ENCODE data around the gene NECTIN1. TPM values are rescaled to one million over a fixed set of nuclear protein-coding genes. Genes with fewer than 3 reads are reported as not detected.

NECTIN1 gene
- total RNA-seq, 1 donor from 2014 or later = 19.5 TPM

GRCh38 chr11:119683783-119684182 lies 45.2 kb downstream of the NECTIN1 start:
- H3K4me3 Mint-ChIP-seq = no peak overlapping the region

DNA sequence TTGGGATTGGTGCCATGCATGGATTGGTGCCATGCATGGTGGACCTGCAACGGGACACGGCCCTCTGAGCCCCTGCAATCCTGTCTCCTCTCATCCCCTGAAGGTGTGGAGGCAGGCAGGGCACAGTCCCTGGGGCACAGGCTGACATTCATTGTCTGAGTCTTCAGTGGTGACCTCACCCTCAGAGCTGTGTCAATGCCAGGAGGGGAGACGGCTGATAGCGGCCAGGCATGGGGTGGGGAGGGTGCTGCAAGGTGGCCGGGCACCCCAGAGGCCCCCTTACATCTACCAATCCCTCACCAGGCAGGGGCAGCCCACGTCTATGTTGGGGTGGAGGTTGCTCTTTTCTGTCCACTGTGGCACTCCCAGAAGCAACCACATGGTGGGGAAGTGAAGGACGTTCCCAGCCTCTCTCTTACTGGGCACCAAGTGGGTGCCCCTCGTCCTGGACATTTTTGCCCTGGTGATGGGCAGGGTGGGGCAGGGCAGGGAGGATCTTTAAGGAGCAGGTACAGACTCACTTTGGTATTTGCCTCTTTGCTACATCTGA lies 47.6 kb downstream of the NECTIN1 start:
- DNase-seq (ENCODE audit: low spot score) = no peak
- Mint-ChIP-seq H3K4me1 (peaks cover 32% of the 10 kb centered on the region), H3K27ac (peak overlapping the region; percentile 25), H3K9me3 (peaks cover 10% of the 10 kb centered on the region), H3K36me3 (peaks cover 30% of the 10 kb centered on the region), H3K4me3 (no peak overlapping the region), H3K27me3 (ENCODE audit: insufficient read depth, low read depth) (peaks cover 6% of the 10 kb centered on the region)
- Histone ChIP-seq H3K79me2 (ENCODE audit: low read depth) (peaks cover 61% of the 10 kb centered on the region), H3K36me3 (no peaks in the 10 kb centered on the region), H3K9me3 (ENCODE audit: low read depth) (no peaks in the 10 kb centered on the region), H3K27me3 (no peaks in the 10 kb centered on the region), H4K20me1 (ENCODE audit: low read depth) (peaks cover 64% of the 10 kb centered on the region), H3K4me1 (peaks cover 27% of the 10 kb centered on the region), H3K9ac (no peak overlapping the region), H3K27ac (no peak overlapping the region), H3K4me2 (no peak overlapping the region), H3F3A (ENCODE audit: low read depth) (no peaks in the 10 kb centered on the region), H3K4me3 (no peak overlapping the region), H2AFZ (replicated peaks) (no peak overlapping the region)
- TF ChIP-seq EZH2 (IDR thresholded peaks at IDR 0.05) = no peak
- no peak for TF ChIP-seq EZH2phosphoT487 (IDR thresholded peaks at IDR 0.05)
- TF ChIP-seq, protein P1, sequence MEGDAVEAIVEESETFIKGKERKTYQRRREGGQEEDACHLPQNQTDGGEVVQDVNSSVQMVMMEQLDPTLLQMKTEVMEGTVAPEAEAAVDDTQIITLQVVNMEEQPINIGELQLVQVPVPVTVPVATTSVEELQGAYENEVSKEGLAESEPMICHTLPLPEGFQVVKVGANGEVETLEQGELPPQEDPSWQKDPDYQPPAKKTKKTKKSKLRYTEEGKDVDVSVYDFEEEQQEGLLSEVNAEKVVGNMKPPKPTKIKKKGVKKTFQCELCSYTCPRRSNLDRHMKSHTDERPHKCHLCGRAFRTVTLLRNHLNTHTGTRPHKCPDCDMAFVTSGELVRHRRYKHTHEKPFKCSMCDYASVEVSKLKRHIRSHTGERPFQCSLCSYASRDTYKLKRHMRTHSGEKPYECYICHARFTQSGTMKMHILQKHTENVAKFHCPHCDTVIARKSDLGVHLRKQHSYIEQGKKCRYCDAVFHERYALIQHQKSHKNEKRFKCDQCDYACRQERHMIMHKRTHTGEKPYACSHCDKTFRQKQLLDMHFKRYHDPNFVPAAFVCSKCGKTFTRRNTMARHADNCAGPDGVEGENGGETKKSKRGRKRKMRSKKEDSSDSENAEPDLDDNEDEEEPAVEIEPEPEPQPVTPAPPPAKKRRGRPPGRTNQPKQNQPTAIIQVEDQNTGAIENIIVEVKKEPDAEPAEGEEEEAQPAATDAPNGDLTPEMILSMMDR (IDR thresholded peaks at IDR 0.05) = peak; percentile 30

More at GRCh38 chr11:119683783-119684182, 45.2 kb downstream of the NECTIN1 start:
- Histone ChIP-seq H4K20me1 (ENCODE audit: low read depth) (peaks cover 87% of the 10 kb centered on the region), H3K4me3 (no peak overlapping the region), H3K4me2 (no peak overlapping the region), H3K36me3 (no peaks in the 10 kb centered on the region), H3K9me3 (ENCODE audit: low read depth) (no peaks in the 10 kb centered on the region), H2AFZ (replicated peaks) (no peak overlapping the region), H3K27me3 (no peaks in the 10 kb centered on the region), H3K4me1 (peaks cover 49% of the 10 kb centered on the region), H3K79me2 (ENCODE audit: low read depth) (peaks cover 83% of the 10 kb centered on the region), H3K27ac (no peak overlapping the region), H3F3A (ENCODE audit: low read depth) (no peaks in the 10 kb centered on the region), H3K9ac (no peak overlapping the region)
- DNase-seq (ENCODE audit: low spot score) = peak; percentile 33
- peaks cover 52% of the 10 kb centered on the region for H3K4me1 Mint-ChIP-seq
- peaks cover 11% of the 10 kb centered on the region for H3K36me3 Mint-ChIP-seq
- peak overlapping the region; percentile 46 for H3K27ac Mint-ChIP-seq
- H3K27me3 Mint-ChIP-seq (ENCODE audit: insufficient read depth, low read depth) = peaks cover 7% of the 10 kb centered on the region
- TF ChIP-seq EZH2 (IDR thresholded peaks at IDR 0.05) (no peak), EZH2phosphoT487 (IDR thresholded peaks at IDR 0.05) (no peak)
- TF ChIP-seq, protein P1 (IDR thresholded peaks at IDR 0.05) = no peak
- peaks cover under 1% of the 10 kb centered on the region for H3K9me3 Mint-ChIP-seq

DNA sequence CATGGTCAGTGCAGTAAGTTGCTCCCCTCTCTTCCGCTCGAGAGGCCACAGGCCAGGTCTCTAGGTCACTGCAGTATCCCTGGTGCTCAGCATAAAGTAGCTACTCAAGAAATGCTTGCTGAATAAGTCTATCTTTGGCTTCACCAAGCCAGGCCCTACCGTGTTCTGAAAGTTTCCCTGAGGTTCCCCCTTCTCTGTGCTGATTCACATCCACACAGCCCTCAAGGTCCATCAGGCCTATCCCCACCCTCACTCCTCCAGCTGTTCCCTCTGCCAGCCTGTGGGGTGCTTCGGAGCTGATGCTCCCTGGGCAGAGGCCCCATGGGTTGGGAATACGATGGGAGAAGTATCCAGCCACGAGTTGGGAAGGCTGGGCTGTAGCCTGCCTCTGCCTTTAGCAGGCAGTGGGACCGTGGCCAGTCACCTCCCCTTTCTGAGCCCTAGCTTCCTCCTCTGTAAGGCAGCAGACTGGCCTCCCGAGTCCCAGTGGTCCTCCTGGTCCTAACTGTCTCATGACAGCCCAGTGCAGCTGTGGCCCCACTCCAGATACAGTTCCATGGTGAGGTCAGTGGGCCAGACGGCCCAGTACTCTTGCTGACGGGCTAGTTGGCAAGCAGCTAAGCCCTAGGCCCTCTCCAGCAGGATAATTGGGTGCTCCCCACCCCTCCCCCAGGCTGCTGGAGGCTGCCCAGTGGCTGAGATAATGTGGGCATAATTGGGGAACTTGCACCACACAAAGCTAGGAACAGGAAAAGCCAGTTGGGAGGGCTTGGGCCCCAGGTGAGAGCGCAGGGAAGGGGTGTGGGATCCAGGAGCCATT lies 48.2 kb downstream of the NECTIN1 start:
- no peak overlapping the region for H3K4me2 ChIP-seq
- H3K9ac ChIP-seq = no peak overlapping the region
- TF ChIP-seq, protein P1 (IDR thresholded peaks at IDR 0.05) = no peak
- TF ChIP-seq EZH2phosphoT487 (IDR thresholded peaks at IDR 0.05) (no peak), EZH2 (IDR thresholded peaks at IDR 0.05) (no peak)
- H2AFZ ChIP-seq (replicated peaks) = no peak overlapping the region
- no peaks in the 10 kb centered on the region for H3F3A ChIP-seq (ENCODE audit: low read depth)
- no peak overlapping the region for H3K27ac ChIP-seq
- no peak overlapping the region for H3K4me3 Mint-ChIP-seq
- H3K36me3 ChIP-seq = no peaks in the 10 kb centered on the region
- peaks cover 32% of the 10 kb centered on the region for H3K36me3 Mint-ChIP-seq
- peaks cover 54% of the 10 kb centered on the region for H3K79me2 ChIP-seq (ENCODE audit: low read depth)
- DNase-seq (ENCODE audit: low spot score) = no peak
- H3K27me3 ChIP-seq = no peaks in the 10 kb centered on the region
- peaks cover 20% of the 10 kb centered on the region for H3K4me1 ChIP-seq
- peaks cover 57% of the 10 kb centered on the region for H4K20me1 ChIP-seq (ENCODE audit: low read depth)
- peaks cover 10% of the 10 kb centered on the region for H3K9me3 Mint-ChIP-seq
- H3K4me1 Mint-ChIP-seq = peaks cover 25% of the 10 kb centered on the region
- no peak overlapping the region for H3K4me3 ChIP-seq
- H3K27me3 Mint-ChIP-seq (ENCODE audit: insufficient read depth, low read depth) = peaks cover 6% of the 10 kb centered on the region
- H3K9me3 ChIP-seq (ENCODE audit: low read depth) = no peaks in the 10 kb centered on the region
- H3K27ac Mint-ChIP-seq = no peak overlapping the region

Data from neural progenitor cell (in vitro differentiated cells).